Measurements from ENCODE around the gene GTPBP1.

The GTPBP1 gene

DNA sequence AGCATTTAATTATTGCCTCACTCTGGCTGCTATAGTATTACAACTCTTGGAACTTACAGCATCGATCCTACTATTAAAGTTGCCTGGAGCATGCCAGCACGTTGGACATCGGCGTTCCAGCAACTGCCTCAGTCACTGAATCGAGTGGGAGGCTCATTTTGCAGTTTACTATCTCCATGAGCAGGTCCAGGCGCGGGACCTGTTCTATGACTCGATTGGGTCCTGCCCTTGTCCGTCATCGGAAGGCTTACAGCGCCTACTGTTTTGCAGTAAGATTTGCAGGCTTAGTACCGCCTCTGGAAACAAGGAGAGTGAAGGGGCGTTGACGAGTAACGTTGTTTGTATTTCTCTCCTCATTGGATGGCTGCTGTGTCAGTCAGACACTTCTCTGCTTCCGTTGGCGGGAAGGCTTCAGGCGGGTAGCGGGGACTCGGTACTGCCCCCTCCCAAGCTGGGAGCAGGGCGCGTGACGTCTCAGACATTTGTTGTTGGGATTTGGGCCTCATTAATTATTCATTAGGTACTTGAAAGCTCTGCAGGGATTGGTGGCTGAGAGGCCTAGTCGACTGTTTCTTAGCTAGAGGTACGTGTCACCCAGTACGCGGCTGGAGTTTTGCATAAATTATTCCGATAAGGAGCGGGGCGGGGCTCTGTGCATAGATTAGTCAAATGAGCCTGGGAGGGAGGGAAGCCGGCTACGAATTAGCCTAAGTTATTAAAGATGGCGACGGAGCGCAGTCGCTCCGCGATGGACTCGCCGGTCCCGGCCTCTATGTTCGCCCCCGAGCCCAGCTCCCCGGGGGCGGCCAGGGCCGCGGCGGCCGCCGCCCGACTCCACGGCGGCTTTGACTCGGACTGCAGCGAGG, at the start of gene GTPBP1:
GTPBP1 (plus strand) TSS at position 710 of the 866 bp plus-strand sequence; CDS start at position 722, 12 bp downstream.
- peak; percentile 100 for DNase-seq

DNA sequence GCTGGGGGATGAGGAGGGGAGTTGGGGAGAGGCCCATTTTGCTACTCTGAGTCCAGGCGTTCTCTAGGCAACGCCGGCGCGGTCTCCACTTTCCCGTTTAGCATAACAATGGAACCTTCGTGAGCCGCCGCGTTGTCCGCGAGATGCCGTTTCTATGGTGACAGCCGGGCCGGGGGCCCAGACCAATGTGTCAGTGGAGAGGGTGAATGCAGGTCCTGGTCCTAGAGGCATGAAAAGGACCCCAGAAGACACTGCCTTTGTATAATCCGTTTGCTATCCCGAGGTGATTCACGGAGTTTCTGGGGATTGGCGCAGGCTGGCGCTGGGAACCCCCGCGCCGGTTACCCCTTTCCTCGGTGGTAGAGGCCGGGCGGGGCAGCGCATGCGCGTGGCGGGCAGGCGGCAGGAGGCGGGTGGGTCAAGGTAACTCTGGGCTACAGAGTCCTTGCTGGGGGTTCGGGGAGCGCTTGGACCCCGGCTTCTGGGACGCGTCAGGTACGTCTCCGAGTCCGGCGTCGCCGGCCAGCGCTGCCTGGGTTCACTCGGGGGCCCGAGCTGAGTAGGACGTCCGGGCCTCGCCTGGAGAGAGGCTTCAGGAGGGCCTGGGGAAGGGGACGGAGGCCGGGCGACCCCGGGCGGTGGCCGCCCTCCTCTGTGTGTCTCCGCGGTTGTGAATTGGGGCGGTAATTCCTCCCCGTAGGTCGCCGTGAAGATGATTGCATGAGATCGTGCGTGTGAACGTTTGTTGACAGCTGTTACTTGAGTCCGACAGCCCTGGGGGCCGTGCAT, 49.3 kb upstream of the GTPBP1 start, which contains the start of the genes CBY1 and FAM227A:
CBY1 (plus strand) TSS at position 383 of the 789 bp plus-strand sequence. CDS start 11,417 bp downstream, outside the sequence.
FAM227A (minus strand) TSS at position 137 of the 789 bp plus-strand sequence. CDS start 6,224 bp downstream, outside the sequence.
- DNase-seq: peak; percentile 74

DNA sequence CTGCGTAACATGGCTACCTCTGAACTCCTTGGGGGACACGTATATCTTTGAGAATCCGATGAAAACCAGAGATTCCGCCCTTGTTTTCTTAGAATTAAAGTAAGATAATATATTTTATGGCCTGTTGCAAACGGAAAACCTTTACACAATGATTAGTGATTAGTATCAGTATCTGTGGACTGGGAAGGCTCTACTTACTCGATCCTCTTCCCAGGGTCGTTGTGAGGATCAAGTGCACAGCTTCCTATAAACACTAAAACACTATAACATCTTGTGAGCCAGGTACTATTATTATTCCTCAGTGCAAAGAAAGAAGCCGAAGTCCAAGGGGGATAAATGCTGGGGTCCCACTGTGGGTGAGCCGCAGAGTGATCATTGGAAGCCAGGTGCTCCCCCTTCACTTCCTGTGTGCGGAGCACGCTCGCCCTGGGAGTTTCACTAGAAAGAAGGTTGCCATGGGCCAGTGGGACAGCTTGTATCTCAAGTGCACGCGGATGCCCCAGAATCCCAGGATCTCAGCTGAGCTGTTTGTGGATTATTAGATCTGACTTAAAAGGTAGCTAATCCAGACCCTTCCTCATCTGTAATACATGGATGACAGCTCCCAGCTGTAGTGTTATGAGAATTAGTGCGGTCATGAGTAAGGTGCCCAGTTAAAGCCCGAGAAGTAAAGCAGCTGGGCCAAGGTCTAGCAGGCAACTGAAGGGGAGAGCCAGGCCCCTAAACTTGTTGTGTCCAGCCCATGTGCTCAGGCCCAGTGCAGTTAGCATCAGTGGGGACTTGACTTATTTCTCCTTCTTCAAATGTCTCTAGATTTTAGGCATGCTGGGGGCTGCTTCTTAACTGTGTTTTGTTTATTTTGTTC, 48.5 kb upstream of the GTPBP1 start:
- peak; percentile 0 for DNase-seq

DNA sequence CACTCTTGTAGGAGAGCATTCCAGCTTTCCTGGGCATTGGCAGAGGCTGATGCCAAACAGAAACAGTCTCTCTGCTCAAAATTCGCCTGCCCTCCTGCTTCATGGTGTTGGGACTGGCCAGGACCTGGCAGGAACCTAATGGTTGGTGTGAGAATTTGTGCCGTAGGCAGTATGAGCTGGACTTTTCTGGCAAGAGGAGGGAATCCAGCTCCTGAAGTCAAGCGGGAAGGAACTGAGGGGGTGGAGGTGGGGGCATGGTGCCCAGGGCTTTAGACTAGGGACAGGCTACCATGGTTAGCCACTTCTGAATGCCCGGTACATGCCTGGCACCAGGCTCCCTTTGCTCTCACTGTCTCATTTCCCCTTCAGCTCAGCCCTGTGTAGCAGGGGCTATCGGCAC, 30.9 kb upstream of the GTPBP1 start:
- no peak for DNase-seq

DNA sequence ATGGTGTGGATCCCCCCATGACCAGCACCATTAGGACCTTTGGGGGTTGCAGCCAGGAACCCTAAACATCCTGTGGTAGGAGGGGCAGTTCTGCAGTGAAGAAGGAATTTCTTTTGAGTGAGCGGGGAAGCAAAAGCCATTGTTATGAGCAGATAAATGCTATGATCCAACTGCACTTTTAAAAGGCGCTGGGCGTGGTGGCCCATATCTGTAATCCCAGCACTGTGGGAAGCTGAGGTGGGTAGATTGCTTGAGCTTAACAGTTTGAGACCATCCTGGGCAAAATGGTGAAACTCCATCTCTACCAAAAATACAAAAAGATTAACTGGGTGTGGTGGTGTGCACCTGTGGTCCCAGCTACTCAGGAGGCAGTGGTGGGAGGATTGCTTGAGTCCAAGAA, 29.9 kb upstream of the GTPBP1 start:
- DNase-seq: no peak

DNA sequence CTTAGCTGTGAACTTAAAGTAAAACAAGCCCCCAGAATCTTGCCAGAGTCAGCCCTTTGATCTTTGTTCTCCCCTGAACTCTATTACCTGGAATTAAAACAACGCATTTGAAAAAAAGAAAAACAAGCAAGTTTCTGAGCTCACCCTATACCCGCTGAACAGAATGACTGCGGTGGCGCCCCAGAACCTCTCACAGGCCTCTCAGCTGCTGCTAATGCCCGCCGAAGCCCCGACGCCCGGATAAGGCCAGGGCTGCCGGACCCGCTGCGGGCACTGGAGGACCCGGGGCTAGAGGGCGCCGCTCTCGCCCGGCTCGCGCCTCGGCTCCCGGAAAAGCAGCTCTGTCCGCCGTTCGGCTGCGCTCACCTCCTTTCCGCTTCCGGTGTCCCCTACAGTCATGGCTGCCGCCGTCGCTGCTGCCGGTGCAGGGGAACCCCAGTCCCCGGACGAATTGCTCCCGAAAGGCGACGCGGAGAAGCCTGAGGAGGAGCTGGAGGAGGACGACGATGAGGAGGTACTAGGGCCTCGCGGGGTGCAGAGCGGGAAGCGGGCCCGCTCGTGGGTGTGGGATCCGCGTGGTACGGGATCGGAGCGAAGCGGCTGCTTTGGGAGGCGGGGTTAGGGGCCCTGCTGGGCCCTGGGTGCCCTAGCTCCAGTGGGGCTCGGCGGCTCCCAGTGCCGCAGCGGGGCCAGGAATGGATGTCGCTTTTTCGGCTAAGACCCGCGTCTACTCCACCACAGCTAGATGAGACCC, 24.0 kb upstream of the GTPBP1 start, which contains the start of gene TOMM22:
TOMM22 (plus strand) TSS at position 376 of the 754 bp plus-strand sequence; CDS start at position 398, 22 bp downstream.
- DNase-seq: peak; percentile 69

DNA sequence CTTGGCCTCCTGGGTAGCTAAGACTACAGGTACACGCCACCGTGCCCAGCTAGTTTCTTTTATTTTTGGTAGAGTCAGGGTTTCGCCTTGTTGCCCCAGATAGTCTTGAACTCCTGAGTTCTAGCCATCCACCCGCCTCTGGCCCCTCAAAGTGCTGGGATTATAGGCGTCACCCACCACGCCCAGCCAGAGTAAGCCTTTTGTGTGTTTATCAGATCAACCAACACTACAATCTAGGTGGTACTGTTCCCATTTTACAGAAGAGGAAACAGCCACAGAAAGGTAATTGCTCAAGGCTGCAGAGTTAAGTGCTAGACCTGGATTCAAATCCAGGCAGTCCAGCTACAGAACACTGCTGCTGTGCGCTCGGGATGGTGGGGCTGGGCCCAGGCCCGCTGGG, 20.8 kb upstream of the GTPBP1 start:
- no peak for DNase-seq

DNA sequence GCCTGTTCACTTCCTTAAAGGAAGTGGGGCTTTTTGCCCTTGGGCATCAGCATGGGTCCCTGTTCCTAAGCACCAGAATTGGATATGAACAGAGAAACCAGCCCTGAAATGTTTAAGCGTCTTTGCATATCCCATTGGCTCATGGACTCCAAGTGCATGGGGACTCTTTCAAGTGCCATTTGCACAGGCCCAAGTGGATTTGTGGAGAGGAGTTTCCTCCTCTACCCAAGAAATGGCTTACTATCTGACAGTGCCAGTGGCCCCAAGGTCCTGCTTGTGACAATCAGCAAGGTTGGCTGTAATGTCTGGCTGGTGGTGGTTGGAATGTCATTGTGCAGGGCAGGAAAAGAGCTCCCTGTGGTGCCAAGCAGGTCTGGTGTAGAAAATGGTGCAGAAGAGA, 20.0 kb upstream of the GTPBP1 start:
- no peak for DNase-seq

DNA sequence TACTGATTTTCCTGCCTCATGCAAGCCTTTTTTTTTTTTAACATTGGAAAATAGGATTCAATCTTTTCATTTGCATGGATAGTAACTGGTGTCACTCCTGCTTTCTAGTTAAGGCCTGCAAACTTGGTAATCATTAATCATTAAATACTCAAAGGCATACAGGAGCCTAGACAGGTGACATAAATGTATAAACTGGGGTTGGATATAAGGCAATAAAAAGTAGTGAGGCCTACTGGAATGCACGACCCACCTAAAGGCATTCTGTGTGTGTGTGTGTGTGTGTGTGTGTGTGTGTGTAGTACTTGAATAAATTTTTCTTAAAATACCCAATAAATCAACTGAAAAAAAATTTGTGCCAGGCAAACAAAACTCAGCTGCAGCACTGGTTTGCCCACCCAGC, 16.1 kb upstream of the GTPBP1 start:
- DNase-seq: no peak

DNA sequence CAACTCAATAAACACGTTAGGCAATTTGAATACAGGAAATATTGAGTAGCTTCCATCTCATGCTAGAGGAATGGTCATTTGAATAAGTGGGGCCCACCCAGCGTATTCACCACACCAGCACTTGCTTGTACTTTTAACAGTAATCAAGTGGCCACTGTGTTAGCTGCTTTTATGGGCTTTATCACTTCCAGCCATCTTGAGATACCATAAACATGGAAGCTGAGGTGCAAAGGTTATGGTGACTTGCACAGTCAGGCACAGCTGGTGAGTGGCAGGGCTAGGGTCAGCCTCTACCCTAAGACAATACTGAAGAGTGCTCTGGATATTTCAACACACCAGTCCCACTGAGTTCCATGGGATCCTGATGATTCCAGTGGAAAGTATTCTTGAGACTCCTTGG, 11.7 kb upstream of the GTPBP1 start:
- DNase-seq: no peak

DNA sequence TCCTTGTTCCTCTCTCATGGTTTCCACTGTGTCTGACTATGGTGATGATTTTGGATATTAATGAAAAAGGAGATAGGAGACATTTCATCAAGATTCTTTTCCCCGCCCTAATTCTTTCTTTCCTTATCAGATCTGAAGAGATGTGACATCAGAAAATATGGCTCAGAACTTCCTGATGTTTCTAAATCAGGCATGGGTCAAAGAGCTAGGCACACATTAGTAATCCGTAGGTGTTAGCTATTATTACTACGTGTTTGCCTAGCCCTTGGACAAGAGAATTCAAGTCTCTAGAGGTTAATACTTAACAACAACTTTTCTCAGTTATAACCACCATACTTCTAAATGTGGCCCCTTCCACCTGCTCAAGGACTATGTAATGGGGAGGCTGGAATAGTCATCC, 10.8 kb upstream of the GTPBP1 start:
- DNase-seq: no peak

DNA sequence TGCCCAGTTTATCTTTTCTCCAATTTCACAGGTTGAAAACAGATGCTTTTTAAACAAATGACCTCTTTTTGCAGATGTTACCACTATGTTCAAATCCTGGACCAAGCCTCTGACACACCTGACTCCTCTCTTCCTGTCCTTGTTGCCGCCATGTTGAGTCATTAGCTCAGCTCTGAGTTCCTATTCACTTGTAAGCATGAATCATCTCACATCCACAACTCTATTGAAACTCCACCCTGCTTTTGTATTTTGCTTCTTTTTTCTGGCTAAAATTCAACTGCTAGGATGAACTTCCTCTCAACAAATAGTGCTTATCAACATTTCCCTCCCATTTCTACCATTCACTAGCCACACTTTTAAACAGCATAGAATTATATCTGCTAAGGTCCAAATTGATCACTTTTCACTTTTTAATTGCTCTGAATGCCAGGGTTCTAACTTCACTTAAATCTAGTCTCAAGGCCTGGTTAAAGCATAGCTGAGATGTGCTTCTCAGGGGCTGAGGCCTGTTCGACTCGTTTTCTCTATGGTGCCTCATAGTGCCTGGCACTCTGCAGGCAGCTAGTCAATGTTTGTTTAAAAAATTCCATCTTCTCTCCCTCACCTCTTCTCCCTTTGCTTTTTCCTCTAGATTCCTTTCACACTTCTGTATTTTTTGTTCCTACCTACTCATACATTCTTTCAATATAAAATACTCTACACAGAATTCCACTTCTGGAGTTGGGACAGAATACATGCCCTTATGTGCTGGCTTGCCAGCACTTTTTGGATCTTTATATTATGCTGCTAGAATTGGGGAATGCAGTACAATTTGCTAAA, 8.9 kb upstream of the GTPBP1 start:
- no peak for DNase-seq

DNA sequence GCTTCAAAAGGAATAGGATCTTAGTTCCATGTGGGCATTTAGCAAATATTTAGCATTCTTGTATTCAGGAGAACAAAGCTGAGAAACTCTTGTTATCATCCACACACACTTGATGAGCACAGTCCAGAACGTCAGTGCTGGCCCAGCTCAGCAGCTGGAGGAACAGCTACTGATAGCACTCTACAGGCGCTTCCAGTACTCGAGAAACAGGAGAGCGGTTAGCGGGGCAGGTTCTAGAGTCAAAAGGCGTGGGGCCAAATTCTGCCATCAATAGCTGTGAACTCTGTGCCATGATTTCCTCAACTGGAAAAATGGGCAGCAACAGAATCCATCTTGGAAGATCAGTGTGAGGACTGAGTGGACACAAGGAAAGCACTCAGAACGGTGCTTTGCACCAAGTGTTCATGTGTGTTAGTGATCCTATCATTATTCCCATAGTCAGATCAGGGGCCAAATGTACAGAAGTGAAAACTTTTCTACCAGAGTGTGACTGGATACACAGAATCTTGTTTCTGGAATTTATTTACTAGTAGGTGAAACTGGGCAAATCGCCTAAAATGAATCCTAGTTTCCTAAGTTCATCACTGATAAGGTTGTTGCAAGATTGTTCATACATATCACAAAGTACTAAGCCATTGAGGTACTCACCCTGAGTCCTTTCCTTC, 8.2 kb upstream of the GTPBP1 start:
- no peak for DNase-seq

DNA sequence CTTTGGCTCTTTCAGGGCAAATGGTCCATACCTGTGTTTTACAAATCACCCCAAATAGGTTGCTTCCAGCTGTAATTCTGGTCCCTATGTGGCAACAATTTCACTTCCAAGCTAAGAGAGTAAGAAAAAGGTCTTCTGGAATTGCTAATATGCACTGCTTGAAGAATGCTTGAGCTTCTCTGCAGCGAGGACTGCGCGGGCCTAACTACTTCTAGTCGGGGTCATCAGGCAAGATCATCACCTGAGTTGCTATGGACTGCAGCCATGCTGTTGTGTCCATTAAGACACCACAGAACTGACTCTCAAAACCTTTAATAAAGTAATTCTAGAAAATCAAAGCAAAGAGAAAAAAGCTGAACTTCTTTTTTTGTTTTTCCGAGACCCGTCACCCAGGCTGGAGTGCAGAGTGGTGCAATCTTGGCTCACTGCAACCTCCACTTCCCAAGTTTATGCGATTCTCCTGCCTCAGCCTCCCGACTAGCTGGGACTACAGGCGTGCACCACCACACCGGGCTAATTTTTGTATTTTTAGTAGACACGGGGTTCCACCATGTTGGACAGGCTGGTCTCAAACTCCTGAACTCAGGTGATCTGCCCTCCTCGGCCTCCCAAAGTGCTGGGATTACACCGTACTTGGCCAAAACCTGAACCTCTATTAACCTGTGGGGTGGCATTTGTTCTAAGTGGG, 7.2 kb upstream of the GTPBP1 start:
- no peak for DNase-seq

DNA sequence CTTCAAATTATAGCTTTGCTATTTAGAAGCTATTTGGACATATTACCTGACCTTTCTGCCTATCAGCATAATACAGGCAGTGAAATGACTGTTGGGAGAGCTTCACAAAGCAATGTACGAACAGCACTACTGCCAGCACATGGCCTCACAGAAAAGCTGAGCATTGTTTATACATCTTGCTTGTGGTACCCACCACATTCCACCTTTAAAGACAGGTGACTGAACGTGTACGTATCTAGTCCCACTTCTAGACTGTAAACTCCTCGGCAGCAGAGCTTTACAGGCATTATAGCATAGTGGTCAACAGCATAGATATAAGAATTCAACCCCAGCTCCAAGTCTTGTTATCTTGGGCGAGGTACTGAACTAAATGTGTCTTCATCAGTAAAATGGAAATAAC, 6.6 kb upstream of the GTPBP1 start:
- no peak for DNase-seq

DNA sequence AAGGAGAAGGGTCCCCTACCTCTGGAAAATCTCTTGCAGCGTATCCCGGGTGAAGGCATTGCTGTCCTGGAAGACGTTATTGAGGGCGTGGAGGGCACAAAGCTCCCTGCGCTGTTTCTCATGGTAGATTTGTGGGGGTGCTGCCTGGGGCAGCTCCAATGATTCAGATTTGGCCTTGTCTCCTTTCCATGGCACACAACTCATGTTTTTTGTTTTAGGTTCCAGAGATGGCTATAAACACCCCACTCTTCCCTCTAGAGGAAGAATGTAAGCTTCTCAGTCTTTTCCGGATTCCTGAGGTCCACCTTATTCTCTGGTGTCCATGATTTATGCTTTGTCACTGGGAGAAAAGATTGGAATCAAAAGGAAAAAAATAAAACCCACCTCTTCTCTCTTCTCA, 6.0 kb upstream of the GTPBP1 start:
- DNase-seq: no peak

DNA sequence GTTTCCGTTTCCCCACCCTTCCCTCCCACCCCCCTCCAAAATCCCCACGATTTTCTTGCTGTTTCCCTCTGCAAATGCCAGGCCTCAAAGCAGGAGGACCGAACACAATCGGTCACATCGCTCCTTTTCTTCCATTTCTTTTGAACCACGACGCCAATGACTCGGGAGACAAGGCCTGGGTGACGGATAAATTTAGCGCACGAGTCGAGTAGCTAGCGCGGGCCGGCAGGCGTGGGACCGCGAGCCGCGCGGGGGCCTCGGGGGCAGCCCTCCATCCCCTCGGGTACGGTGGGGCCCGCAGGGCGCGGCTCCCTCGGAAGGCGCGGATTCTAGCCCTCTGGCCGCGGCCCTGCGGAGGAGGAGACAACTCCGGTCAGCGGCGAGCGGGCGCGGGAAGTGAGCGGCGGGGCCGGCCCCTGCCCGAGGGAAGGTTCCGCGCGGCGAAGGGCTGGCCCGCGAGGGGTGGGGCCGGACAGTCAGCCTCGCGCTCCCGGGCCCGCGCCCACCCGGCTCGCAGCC, 5.4 kb upstream of the GTPBP1 start:
- DNase-seq: no peak

DNA sequence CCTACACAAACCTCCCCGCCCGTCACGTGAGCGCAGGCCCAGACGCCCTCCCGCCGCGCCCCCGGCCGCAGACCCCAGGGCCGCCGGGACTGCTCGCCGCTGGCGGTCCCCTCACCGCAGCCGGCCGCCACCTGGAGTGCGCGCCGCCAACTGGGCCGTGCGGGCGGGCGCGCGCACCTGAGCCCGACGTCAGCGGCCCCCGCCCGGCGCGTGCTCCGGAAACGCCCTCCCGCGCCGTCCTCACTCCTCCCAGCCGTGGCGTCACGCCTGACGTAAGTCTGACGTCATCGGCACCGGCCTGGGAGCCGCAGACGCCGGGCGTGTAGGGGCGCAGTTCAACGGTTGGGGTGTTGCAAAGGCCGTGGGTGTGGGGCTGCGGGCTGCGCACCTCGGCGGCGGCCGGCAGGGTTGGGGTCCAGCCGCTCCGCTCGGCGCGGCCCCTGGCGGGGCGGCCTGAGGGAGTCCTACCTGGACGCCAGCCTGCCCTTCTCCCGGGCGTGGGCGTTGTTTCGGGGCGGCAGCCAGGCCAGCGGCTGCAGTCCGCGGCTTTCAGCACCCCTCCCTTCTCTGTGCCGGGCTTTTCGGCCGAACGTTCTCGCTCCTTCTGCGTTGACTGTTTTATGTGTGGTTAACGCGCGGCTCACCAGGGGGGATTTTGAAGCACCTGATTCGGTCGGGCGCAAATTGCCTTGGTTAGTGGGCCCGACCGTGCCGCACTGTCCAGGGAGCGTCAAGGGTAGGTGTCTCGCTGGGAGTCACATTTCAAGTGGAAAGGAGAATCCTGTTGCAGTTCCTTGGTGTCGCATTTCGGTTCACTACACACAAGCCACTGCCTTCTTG, 4.7 kb upstream of the GTPBP1 start, which contains the start of gene JOSD1:
JOSD1 (minus strand) TSS at position 155 of the 840 bp plus-strand sequence. CDS start 956 bp downstream, outside the sequence.
- peak; percentile 54 for DNase-seq
